Fibroblast of skin of back (primary cell): ENCODE results near the gene BMP4.
A peak's percentile ranks its signal among the peaks of the same experiment; 100 is the strongest.

ENCODE experiments used
- DNase-seq: peaks from one replicate; pipeline ENCODE4 v3.0.0-alpha.2; 2013

The BMP4 gene

DNA sequence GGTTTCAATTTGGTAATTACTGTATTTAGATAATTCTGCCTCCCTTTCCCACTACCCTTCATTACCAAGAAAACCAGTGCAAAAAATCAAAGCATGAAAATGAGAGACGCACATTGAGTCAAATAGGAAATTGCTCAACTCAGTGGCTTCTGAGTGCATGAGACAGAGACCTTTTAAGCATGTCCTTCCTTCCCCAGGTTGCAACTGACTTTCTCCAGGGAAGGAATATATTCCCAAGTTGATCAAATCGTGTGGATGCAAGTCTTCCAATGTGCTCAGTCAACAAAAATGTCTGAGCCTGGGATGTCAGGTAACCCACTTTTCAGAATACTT lies 12.9 kb downstream of the BMP4 start:
- no peak for DNase-seq

DNA sequence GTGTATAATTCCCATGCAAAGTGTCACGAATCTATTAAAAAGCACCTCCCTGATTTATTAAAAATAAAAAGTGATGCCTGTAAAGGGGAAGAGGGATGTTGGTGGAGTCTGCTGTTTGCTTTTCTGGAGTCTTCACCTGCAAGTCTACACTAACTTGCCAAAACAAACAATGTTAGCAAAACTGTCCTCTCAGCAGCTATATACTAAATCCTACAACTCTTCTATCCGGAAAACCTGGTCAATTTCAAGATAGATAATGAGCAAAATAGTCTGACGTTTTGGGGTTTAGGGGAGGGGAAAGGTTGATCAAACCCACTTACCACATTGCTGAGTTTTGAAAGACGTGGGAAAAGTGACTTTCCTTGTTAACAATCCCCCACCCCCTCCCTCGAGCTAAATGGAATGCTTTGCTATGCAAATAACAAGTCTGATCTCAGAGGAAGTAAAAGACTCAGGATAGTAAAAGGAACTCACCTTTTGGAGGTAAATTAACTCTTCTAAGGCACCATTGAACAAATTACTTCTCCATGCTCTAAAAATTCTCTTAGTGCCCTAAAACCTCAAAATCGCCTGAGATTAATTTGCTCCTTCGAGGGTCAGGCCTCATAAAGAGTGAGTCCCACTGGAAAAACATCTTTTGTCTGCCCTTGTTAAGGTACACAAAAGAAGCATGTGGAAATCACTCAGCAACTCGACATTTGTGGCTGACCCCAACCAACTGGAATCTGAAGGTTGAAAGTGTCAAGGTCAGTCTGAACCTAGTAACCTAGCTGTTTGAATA lies 13.5 kb downstream of the BMP4 start:
- DNase-seq, result no peak

DNA sequence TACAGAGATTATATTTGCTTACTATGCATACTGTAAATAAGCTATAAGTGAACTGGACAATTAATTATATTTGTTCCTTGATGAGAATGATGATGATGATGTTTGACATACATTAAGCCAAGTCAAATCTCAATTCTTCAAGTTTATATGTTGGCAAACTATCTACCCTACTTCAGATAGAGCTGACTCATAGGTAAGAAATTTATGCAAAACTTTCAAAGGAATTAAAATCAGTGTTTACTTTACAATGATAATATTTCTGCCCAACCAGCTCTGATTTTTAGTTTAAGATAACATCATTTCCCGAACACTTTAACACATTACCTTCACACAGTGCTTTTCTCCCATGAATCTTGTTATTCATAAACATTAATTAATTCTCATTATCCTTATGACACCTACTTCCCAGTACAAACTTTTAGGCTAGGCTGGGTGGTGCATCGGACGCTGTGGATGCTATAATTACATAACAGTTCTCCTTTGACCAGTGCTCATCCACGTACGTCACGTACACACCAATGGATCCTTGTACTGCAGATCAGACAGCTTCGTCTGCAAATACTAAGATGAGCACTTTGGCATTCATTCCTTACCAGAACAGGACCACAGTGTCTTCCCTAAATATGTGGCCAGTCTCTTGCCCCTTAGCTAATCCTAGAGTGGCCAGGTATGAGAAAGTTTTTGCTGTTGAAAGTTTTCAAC lies 18.3 kb downstream of the BMP4 start:
- peak; percentile 34 for DNase-seq

DNA sequence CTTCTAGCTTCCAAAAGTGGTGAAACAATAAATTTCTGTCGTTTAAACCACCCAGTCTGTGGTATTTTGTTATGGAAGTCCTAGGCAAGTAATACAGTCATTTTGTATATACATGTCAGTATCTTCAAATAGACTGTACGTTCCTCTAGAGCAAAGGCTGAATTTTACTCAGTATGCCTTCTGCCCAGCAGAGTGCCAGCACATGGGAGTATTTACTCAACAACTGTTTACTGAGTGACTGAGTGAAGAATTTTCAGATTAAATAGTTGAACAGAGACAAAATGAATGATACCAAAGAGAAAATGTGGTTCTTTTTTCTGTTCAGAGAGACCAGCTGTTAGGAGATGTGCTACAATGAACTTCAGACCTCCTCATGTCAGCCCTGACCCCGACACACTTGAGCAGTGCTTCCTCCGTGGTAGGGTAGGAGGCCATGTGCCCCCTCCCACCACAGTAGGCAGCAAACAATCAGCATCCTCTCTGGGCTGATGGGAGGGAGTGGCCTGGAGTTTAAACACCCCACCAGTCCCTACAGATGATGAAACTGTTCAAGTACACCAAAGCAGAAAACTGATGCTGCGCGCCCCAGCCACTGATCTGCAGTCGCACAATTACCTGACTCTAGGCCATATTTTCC lies 21.7 kb downstream of the BMP4 start:
- no peak for DNase-seq

DNA sequence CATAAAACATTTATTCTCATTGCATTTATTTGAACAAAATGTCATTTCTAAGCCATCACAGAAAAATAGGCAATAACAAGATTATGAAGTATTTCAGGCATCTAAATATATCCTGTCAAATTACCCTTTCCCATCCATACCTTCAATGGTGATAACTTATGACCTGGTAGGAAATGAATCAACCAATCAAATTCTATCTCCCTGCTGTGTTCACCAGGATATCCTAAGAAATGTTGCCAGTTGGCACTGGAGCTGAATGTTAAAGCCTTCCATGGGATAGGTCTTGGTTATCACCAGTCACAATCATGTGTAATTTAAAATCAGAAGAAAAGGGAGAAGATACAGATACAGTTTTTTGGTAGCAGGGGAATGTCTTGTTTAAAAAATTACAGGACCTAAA lies 23.7 kb downstream of the BMP4 start:
- no peak for DNase-seq

DNA sequence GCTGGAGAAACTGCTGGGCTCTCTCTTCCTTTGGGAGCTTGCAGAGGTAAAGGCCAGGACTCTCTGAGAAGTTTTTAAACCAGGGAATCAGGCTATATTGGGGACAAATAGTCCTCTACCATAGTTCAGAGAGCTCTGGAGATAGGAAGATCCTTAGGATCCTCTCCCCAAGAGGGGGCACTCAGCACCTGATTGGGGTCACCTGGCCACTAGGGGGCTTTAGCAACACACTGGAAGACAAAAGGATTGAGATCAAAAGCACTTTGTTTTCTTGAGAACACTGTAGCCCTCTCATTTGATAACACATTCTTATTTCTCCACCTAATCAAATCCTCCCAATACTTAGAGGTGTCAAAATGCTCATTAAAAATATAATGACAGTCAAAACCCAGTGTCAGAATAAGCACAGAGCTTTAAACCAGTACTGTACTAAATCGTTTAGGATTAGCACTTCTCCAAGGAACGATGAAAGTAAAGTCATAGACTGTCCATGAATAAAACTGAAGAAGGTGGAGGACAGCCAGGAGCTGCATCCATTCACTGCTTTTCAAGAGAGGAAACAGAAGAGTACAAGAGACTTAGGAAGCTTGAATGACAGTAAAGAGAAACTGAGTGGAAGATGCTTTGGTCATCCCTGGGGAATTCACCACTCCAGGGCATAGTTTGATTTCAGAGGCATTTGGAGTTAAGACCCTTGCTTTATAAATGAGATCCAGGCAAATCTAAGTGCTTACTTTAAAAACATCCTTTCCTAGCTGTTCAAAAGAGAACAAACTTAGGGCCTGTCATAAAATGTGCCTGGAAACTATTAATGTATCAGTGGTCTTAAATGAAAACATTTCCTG lies 26.5 kb downstream of the BMP4 start:
- peak; percentile 4 for DNase-seq

DNA sequence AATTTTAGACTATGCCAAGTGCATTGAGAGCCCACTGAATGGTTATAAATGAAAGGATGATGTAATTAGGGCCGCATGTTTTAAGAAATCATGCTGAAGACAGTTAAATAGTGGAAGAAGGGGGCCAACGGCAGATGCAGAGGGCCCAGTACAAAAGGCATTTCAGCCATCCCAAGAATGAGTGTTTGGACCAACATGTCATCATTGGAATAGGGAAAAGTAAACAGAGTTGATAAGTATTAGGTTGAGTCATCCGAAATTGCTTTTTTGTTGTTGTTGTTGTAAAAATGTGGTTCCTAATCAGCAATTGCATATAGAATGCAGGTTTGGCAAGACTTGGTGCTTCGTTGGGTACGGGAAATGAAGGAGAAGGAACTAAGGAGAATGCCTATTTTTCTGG lies 29.5 kb downstream of the BMP4 start:
- DNase-seq, result peak; percentile 79

DNA sequence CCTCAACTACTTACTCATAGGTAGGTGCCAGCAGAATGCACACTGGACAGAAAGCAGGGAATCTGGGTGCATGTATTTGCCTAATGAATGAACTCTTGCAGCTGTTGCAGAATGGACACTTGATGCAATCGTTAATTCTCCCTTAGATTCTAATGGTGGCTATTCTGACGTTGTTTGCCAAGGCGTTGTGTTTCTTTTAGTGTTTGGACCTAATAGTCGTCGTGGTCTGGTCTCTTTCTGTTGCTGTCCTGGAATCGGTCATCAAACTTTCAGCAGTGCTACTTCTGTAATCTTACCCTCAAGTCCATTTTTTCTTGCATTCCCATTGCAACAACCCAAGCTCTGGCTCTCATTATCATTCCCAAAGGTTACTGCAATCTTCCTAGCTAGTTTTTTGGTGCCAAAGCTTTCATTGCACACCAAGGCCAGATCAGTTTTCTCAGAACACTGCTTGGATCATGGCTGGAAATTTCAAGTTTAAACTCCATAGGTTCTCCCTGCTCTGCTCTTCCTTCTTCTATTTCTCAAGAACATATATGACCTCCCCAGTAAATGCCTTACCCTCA lies 31.3 kb downstream of the BMP4 start:
- peak; percentile 8 for DNase-seq

DNA sequence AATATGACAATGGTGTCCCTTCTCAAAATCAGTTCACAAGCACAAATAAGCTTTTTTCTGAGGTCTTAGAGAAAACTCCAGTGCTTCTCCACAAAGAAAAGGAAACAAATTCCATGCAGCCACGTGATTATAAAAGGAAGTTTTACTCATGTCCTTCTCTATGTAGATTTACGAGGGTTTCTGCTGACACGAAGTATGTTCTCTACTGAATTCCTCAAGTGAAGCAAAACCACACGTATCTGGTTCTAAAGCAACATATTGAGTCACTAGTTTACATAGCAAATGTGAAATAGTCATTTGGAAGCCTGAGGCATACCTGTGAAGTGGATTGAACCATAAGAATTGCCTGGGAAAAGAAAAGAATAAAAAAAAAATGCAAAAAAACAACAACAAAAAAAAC lies 31.9 kb downstream of the BMP4 start:
- peak; percentile 95 for DNase-seq

DNA sequence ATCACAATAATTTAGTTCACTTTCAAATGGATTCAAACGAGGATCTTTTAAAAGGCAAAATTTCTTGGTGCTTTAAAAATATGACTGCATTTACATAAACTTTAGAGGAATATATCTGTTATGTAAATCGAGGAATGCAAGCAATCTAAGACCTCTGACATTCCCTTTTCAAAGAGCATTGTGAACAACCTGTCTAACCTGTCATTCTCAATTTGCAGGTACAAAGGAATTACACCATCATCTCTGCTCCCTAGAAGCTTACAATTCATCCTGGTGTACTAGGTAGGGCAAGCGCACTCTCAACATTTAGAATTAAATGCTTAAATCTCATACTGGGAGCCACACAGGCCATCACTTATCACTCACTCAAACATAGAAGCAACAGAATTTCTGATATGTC lies 35.6 kb downstream of the BMP4 start:
- no peak for DNase-seq

DNA sequence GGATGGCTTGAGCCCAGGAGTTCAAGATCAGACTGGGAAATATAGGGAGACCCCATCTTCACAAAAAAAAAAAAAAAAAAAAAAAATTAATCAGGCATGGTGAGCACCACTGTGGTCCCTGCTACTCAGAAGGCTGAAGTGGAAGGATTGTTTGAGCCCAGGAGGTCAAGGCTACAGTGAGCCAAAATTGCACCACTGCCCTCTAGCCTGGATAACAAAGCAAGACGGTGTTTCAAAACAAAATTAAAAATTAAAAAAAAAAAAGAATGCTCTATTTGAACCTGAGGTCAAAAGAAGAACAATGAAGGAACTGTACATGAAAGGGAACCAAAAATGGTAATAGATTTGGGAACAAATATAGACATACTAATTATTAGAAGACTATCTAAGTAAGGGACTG lies 40.4 kb downstream of the BMP4 start:
- DNase-seq, result no peak

DNA sequence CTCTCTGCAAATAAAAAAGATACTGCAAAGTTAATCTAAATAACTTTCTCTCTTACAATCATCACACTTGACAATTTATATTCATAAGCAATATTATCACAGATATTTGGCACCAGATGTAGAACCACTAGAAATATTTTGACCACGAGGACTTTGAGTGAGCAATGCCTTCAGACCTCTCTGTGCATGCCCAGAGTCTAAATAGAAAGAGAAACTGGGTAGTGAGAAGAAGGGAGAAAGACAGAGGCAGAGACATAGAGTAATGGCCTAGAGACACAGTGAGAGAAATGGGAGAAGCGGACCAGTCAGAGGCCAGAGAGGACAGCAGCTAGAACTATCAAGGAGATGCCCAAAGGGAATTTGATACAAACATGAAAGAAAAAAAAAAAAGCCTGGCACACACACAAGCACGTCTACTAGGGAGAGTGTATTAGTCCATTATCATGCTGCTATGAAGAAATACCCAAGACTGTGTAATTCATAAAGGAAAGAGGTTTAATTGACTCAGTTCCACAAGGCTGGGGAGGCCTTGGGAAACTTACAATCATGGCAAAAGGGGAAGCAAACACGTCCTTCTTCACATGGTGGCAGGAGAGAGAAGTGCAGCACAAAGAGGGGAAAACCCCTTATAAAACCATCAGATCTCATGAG lies 41.1 kb downstream of the BMP4 start:
- DNase-seq, result peak; percentile 31

DNA sequence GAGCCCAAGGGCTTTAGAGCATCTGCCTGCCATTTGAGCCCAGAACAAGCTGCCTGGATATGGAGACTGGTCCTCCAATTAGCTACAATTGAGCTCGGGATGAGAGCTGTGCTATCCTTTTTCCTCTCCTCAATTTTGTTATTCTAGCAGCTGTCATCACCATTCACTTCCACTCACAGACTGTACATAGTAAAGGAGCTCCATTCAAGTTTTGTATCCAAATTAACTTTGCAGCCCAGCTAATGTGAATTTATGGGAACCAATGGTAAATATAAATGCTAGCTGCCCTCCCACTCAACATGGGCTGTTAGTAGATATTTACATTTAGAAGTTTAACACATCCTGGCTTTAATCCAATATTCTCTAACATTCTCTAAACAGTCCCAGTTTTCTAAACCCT lies 44.6 kb downstream of the BMP4 start:
- DNase-seq, result no peak

DNA sequence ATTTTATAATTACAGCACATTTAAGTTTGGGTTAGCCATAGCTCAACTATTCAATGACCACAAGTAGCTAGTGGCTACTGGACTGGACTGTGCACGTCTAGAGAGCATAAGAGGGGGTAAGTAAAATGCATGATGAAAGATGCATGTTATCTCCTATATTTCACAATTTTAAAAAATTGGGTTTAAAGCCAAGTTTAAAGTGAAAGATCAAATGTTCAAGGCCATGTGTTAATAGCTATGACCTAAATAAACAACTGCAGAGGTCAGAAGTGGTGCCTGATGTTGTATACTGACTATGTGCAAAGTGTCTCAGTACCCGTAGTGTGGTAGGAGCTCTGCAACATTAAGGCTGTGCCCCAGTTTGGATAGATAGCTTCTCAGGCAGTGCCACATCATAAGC lies 48.2 kb downstream of the BMP4 start:
- DNase-seq, result no peak

DNA sequence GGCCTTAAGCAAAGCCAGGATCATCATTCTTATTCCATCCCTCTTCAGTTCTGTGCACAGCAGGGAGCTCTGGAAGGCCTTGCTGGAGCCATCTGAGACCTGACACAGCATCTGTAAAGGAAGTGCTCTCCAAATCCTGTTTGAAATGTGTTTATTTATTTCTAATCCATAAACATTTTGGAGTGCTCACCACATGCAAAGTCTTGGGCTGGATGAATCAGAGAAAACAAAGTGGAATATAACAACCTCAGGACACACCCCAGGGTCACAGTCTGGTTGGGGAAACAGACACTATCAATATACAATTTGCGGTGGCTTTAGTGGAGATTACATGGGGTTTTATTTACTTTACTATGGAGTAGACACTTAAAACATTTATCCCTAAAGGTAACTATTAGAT lies 54.3 kb downstream of the BMP4 start:
- DNase-seq, result no peak

DNA sequence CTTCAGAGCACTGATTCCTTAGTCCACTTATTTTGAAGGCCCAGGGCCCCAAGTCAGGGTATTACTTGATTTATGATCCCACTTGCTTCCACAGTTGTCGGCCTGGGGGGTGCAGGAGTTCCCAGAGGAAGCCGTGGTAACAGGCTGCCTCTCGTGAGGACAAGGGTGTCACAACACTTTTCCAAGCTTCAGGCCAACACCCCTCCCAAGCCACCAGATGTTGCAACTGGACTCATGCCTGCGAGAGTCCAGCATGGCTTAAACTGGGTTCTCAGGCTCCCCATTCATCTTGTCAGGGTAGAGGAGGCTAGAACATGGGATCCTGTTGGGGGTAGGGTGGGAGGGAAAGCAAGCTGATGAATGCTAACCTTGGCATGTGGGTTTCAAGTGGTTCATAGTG lies 56.1 kb downstream of the BMP4 start:
- no peak for DNase-seq
